Left lung (tissue), 10 donors: ENCODE measurements around the gene ACADL. TPM values are rescaled to one million over a fixed set of nuclear protein-coding genes. Genes with fewer than 3 reads are reported as not detected.
A peak's percentile ranks its signal among the peaks of the same experiment; 100 is the strongest.

ENCODE experiments used
- ATAC-seq: fragments of 200-7000 bp; cut with Tn5 transposase; one replicate; pipeline ENCODE4 v1.9.1; 2020; ENCODE audit warnings: moderate library complexity
- DNase-seq, 4 donors: peaks; one replicate each; pipeline ENCODE4 v3.0.0-alpha.2; 2013 to 2020
- H3K27ac ChIP-seq, 2 donors: fragments of 200-600 bp; sonication (generic) in 1 of 2; one replicate each; pipeline versions ENCODE4 v1.5.0 to v1.8.0; 2020 to 2021
- H3K27me3 ChIP-seq, 2 donors: fragments of 200-600 bp; sonication (generic) in 1 of 2; one replicate each; pipeline versions ENCODE4 v1.5.0 to v1.8.0; 2020 to 2021
- H3K36me3 ChIP-seq, 2 donors: fragments of 200-600 bp; sonication (generic) in 1 of 2; one replicate each; pipeline versions ENCODE4 v1.5.0 to v1.8.0; 2020 to 2021
- H3K4me1 ChIP-seq, 2 donors: fragments of 200-600 bp; one replicate each; pipeline ENCODE4 v1.8.0; 2021
- H3K4me3 ChIP-seq, 2 donors: fragments of 200-600 bp; sonication (generic) in 1 of 2; one replicate each; pipeline versions ENCODE4 v1.5.0 to v1.8.0; 2020 to 2021; ENCODE audit warnings: mild to moderate bottlenecking in 1 of 2
- H3K9me3 ChIP-seq, 2 donors: fragments of 200-600 bp; sonication (generic) in 1 of 2; one replicate each; pipeline versions ENCODE4 v1.5.0 to v1.8.0; 2020 to 2021
- intact Hi-C, 2 donors: fragments of 100-400 bp; cut with DNase I; formaldehyde crosslinking; loops; one replicate each; pipeline versions ENCODE4 v1.11.2 to v1.14.2; 2022
- polyA plus RNA-seq, 6 donors: library from polyadenylated mRNA; unstranded; fragments of 120-200 nt; gene quantifications; one replicate each; pipeline ENCODE4 v1.2.1, GENCODE V29; 2013; ENCODE audit not compliant: insufficient read length in 6 of 6
- total RNA-seq, 2 donors: library from RNA; stranded (reverse); fragmentation: NEBNext Ultra II Directional; extraction: Animal tissue kit (Norgen Biotek cat#: 25700); gene quantifications; one replicate each; pipeline ENCODE4 v1.2.1, GENCODE V29; 2021
- TF ChIP-seq, protein P1 (sequence below), 2 donors: fragments of 200-600 bp; sonication (generic) in 1 of 2; IDR thresholded peaks; one replicate each; pipeline versions ENCODE4 v1.5.0 to v1.8.0; 2021; ENCODE audit warnings: antibody characterized with exemption in 2 of 2
- donor health status: DM: no; HTN: yes; CAD: no.
- donor health status: DM: no; HTN: no; CAD: no.

ACADL gene
- total and polyA plus RNA-seq, 8 donors = 14.6 to 32.9 (median 18.8) TPM

DNA sequence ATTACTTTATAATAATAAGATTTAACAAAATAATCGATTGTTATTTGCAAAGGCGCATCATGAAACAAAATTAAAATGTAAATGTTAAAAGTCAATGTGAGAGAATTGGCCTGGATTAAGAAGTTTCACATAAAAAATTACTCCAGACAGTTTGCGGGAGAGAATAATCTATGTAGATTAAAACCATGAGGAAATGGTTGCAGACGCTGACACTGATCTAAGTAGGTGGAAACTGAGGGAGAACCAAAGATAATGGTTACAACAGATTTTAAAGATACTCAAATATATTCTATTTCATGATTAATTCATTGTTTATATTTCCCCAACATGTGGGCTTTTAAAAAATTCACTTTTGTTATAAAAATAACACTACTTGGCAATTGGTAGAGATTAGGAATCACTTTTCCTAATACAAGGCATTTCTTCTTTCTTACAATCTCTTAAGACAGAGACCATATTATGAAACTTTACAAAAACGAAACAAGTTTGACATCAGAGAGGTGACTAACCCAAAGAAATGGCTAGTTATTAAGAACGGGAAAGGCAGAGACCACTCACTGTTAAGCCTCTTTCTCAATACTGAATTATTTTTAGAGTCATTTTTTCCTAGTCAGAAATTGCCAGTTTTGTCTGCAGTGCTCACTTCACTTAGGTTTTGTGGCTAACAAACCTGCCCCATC, 55.6 kb downstream of the ACADL start:
- intact Hi-C loops = no loop called here
- peak; percentile 4 for ATAC-seq
- Histone ChIP-seq H3K9me3 (no peaks in the 10 kb centered on the region), H3K4me3 (peak overlapping the region; percentile 72 to 76), H3K36me3 (no peaks in the 10 kb centered on the region), H3K27ac (peak overlapping the region; percentile 99 to 100), H3K27me3 (no peaks in the 10 kb centered on the region), H3K4me1 (peaks cover 9 to 48% of the 10 kb centered on the region in 2 donors)
- TF ChIP-seq, protein P1, sequence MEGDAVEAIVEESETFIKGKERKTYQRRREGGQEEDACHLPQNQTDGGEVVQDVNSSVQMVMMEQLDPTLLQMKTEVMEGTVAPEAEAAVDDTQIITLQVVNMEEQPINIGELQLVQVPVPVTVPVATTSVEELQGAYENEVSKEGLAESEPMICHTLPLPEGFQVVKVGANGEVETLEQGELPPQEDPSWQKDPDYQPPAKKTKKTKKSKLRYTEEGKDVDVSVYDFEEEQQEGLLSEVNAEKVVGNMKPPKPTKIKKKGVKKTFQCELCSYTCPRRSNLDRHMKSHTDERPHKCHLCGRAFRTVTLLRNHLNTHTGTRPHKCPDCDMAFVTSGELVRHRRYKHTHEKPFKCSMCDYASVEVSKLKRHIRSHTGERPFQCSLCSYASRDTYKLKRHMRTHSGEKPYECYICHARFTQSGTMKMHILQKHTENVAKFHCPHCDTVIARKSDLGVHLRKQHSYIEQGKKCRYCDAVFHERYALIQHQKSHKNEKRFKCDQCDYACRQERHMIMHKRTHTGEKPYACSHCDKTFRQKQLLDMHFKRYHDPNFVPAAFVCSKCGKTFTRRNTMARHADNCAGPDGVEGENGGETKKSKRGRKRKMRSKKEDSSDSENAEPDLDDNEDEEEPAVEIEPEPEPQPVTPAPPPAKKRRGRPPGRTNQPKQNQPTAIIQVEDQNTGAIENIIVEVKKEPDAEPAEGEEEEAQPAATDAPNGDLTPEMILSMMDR (IDR thresholded peaks at IDR 0.05) = no peak
- peak in 1 of 4 donors; percentile 41 for DNase-seq

GRCh38 chr2:210167227-210167626, 58.0 kb downstream of the ACADL start:
- no peak overlapping the region for H3K4me3 ChIP-seq
- DNase-seq (no peak), ATAC-seq (no peak)
- peak overlapping the region; percentile 99 to 100 for H3K27ac ChIP-seq
- TF ChIP-seq, protein P1 (IDR thresholded peaks at IDR 0.05) = no peak
- intact Hi-C loops = no loop called here
- H3K9me3 ChIP-seq = no peaks in the 10 kb centered on the region
- H3K27me3 ChIP-seq = no peaks in the 10 kb centered on the region
- H3K36me3 ChIP-seq = no peaks in the 10 kb centered on the region
- peaks cover 9 to 49% of the 10 kb centered on the region in 2 donors for H3K4me1 ChIP-seq

DNA sequence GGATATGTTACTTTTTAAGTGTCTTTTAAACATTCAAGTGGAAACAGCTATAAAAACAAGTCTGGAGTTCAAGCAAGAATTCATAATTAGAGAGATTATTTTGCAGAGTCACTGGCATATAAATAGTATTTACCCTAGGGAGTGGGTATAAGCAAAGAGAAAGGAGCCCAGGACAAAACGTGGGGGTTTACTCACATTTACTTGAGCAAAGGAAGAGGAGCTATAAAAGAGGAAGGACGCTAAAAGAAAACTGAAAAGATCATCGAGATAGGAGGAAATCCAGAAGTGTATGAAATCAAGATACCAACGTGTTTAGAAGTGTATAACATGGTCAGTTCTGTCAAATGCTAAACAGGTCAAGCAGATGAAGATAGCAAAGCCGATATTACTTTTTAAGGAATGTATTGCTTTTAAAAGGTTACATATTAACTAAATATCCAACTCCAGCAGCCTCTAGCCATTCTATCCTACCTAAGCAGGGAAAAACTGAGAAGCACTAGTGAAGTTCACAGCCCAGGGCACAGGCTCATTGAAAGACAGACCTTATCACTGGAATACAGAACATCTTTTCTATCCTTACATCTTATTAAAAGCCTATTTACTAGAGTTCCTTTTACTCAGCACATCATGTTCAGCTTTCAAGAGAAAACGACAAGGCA, 62.7 kb downstream of the ACADL start:
- H3K27me3 ChIP-seq = no peaks in the 10 kb centered on the region
- ATAC-seq (no peak), DNase-seq (no peak)
- no peaks in the 10 kb centered on the region for H3K9me3 ChIP-seq
- peaks cover 5 to 27% of the 10 kb centered on the region in 2 donors for H3K4me1 ChIP-seq
- intact Hi-C loops = no loop called here
- no peak overlapping the region for H3K4me3 ChIP-seq
- peak overlapping the region in 1 of 2 donors; percentile 19 for H3K27ac ChIP-seq
- H3K36me3 ChIP-seq = no peaks in the 10 kb centered on the region
- TF ChIP-seq, protein P1 (IDR thresholded peaks at IDR 0.05) = no peak

DNA sequence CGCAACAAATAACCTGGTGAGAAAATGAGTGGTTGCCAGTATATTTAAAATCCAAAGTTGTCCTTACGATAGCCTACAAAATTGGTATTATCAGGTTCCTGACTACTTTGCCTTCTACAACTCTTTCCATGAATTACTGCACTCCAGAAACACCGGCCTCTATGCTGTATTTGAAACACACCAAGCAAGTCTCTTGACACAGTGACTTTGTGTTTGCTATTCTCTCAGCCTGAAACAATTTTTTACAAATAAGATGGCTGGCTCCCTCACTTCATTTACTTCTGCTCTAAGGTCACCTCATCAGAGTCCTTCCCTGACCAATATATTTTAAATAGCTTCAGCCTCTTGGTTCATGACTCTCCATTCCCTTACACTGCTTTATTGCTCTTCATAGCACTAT, 66.2 kb downstream of the ACADL start:
- H3K9me3 ChIP-seq = no peaks in the 10 kb centered on the region
- intact Hi-C loops = no loop called here
- TF ChIP-seq, protein P1 (IDR thresholded peaks at IDR 0.05) = no peak
- H3K27me3 ChIP-seq = no peaks in the 10 kb centered on the region
- no peak for DNase-seq
- H3K36me3 ChIP-seq = peaks cover 0 to 7% of the 10 kb centered on the region in 2 donors
- peaks cover 0 to 8% of the 10 kb centered on the region in 2 donors for H3K4me1 ChIP-seq
- H3K4me3 ChIP-seq = no peak overlapping the region
- H3K27ac ChIP-seq = no peak overlapping the region
- no peak for ATAC-seq

- Histone ChIP-seq H3K36me3 (peaks cover 0 to 16% of the 10 kb centered on the region in 2 donors), H3K27me3 (no peaks in the 10 kb centered on the region), H3K4me3 (no peak overlapping the region), H3K4me1 (peaks cover 0 to 3% of the 10 kb centered on the region in 2 donors), H3K27ac (no peak overlapping the region), H3K9me3 (no peaks in the 10 kb centered on the region)
- intact Hi-C loops = no loop called here
- no peak for ATAC-seq
- TF ChIP-seq, protein P1 (IDR thresholded peaks at IDR 0.05) = no peak
- DNase-seq = no peak
Observed at GRCh38 chr2:210158236-210158635, 67.0 kb downstream of the ACADL start.
